IMR-90 (cell line): ENCODE results near the gene ANKRD40. TPM values are rescaled to one million over a fixed set of nuclear protein-coding genes. Genes with fewer than 3 reads are reported as not detected.

Experiments used
- ATAC-seq: fragments of 200-7000 bp; cut with Tn5 transposase; 2 replicates; pipeline ENCODE4 v1.9.1; 2020; ENCODE audit warnings: low read depth, mild to moderate bottlenecking, moderate library complexity
- BruUV-seq: library from RNA; stranded (reverse); fragments of 400-500 nt; replicated peaks from 2 replicates; lab custom pipeline; 2021; lab: Mats Ljungman, UMichigan
- CTCF ChIA-PET: fragments of 300-600 bp; formaldehyde crosslinking; extraction: SDS; loops from one replicate; lab custom pipeline; 2021; ENCODE audit warnings: antibody characterized with exemption; lab: Yijun Ruan, JAX
- POLR2A ChIA-PET: fragments of 300-600 bp; sonication (Branson Sonifier 250); formaldehyde crosslinking; loops from one replicate; lab custom pipeline; 2022; ENCODE audit warnings: antibody characterized with exemption; ENCODE audit not compliant: unreplicated experiment; lab: Charles Lee
- DNase-seq: peaks from one replicate; pipeline ENCODE4 v3.0.0; 2013
- H2AFZ ChIP-seq: replicated peaks from 2 replicates; pipeline ENCODE3; 2013; ENCODE audit warnings: low read length, mild to moderate bottlenecking; ENCODE audit not compliant: poor library complexity
- H2AK5ac ChIP-seq: 2 replicates; pipeline ENCODE4 v1.6.1; 2013; ENCODE audit warnings: low read depth, low read length, inconsistent platforms
- H2AK9ac ChIP-seq: replicated peaks from 2 replicates; pipeline ENCODE3; 2013; ENCODE audit warnings: mild to moderate bottlenecking, low read depth, low read length, moderate library complexity; ENCODE audit not compliant: poor library complexity
- H2BK120ac ChIP-seq: 2 replicates; pipeline ENCODE4 v1.6.1; 2013; ENCODE audit warnings: low read depth, low read length, inconsistent platforms
- H2BK15ac ChIP-seq: 3 replicates; pipeline ENCODE4 v1.6.1; 2013; ENCODE audit warnings: low read depth, low read length, inconsistent platforms
- H2BK20ac ChIP-seq: 2 replicates; pipeline ENCODE4 v1.6.1; 2013; ENCODE audit warnings: low read depth, mild to moderate bottlenecking, inconsistent platforms, low read length, moderate library complexity
- H2BK5ac ChIP-seq: 2 replicates; pipeline ENCODE4 v1.6.1; 2013; ENCODE audit warnings: mild to moderate bottlenecking, low read depth, low read length, inconsistent platforms; ENCODE audit not compliant: poor library complexity, severe bottlenecking
- H3K14ac ChIP-seq: replicated peaks from 2 replicates; pipeline ENCODE4 v1.6.1; 2013; ENCODE audit warnings: low read depth, low read length, inconsistent platforms
- H3K18ac ChIP-seq: 2 replicates; pipeline ENCODE4 v1.6.1; 2013; ENCODE audit warnings: low read depth, low read length, control low read depth
- H3K23ac ChIP-seq: 2 replicates; pipeline ENCODE4 v1.6.1; 2013; ENCODE audit warnings: low read depth, low read length, inconsistent platforms
- H3K27ac ChIP-seq: 2 replicates; pipeline ENCODE4 v1.5.1; 2013; ENCODE audit warnings: mild to moderate bottlenecking, control low read depth, low read length; ENCODE audit not compliant: insufficient read depth
- H3K27me3 ChIP-seq: 2 replicates; pipeline ENCODE4 v1.6.1; 2013; ENCODE audit warnings: low read length; ENCODE audit not compliant: control insufficient read depth, insufficient read depth
- H3K36me3 ChIP-seq: 2 replicates; pipeline ENCODE4 v1.6.1; 2013; ENCODE audit warnings: low read length, mixed read lengths; ENCODE audit not compliant: control insufficient read depth, insufficient read depth
- H3K4ac ChIP-seq: 2 replicates; pipeline ENCODE4 v1.6.1; 2013; ENCODE audit warnings: low read depth, low read length, inconsistent platforms
- H3K4me1 ChIP-seq: 2 replicates; pipeline ENCODE4 v1.6.1; 2013; ENCODE audit warnings: low read length, mixed read lengths; ENCODE audit not compliant: control insufficient read depth, insufficient read depth
- H3K4me2 ChIP-seq: 2 replicates; pipeline ENCODE4 v1.6.1; 2013; ENCODE audit warnings: low read depth, mild to moderate bottlenecking, control low read depth, low read length, moderate library complexity
- H3K4me3 ChIP-seq: 2 replicates; pipeline ENCODE4 v1.5.1; 2013; ENCODE audit warnings: low read depth, mild to moderate bottlenecking, control low read depth, low read length, moderate library complexity; ENCODE audit not compliant: insufficient read depth
- H3K56ac ChIP-seq: 2 replicates; pipeline ENCODE4 v1.6.1; 2013; ENCODE audit warnings: low read length, inconsistent platforms; ENCODE audit not compliant: insufficient read depth; ENCODE audit errors: extremely low read depth
- H3K79me1 ChIP-seq, 2 experiments: 2 replicates each; pipeline ENCODE4 v1.6.1; 2013; ENCODE audit warnings: low read length in 2 of 2, inconsistent platforms in 1 of 2, low read depth in 1 of 2
- H3K9ac ChIP-seq: 2 replicates; pipeline ENCODE4 v1.6.1; 2013; ENCODE audit warnings: low read depth, low read length, control low read depth
- H3K9me1 ChIP-seq: 2 replicates; pipeline ENCODE4 v1.6.1; 2013; ENCODE audit warnings: low read length, inconsistent platforms; ENCODE audit not compliant: insufficient read depth
- H3K9me3 ChIP-seq: 2 replicates; pipeline ENCODE4 v1.6.1; 2013; ENCODE audit warnings: low read length; ENCODE audit not compliant: control insufficient read depth, insufficient read depth
- H4K20me1 ChIP-seq: 2 replicates; pipeline ENCODE4 v1.6.1; 2013; ENCODE audit warnings: low read length, inconsistent platforms; ENCODE audit not compliant: insufficient read depth
- H4K5ac ChIP-seq: 2 replicates; pipeline ENCODE4 v1.6.1; 2013; ENCODE audit warnings: mild to moderate bottlenecking, low read depth, low read length, control low read depth
- H4K8ac ChIP-seq, 2 experiments: 2 replicates each; pipeline ENCODE4 v1.6.1; 2013; ENCODE audit warnings: low read depth in 2 of 2, low read length in 2 of 2, control low read depth in 1 of 2, inconsistent platforms in 1 of 2
- H4K91ac ChIP-seq: 2 replicates; pipeline ENCODE4 v1.6.1; 2013; ENCODE audit warnings: low read depth, low read length, inconsistent platforms; ENCODE audit not compliant: insufficient read depth
- MXI1 ChIP-seq: IDR thresholded peaks from 2 replicates; pipeline ENCODE4 v1.6.1; 2012; ENCODE audit warnings: low read depth, mild to moderate bottlenecking, low read length, moderate library complexity, borderline replicate concordance
- RFX5 ChIP-seq: IDR thresholded peaks from 2 replicates; pipeline ENCODE4 v1.8.0; 2012; ENCODE audit warnings: low read depth, mild to moderate bottlenecking, low read length, moderate library complexity
- SMC3 ChIP-seq: fragments of 150-350 bp; IDR thresholded peaks from 2 replicates; pipeline ENCODE4 v1.6.1; 2016; ENCODE audit warnings: low read depth, mild to moderate bottlenecking, antibody characterized with exemption, low read length, moderate library complexity
- USF2 ChIP-seq: fragments of 150-350 bp; IDR thresholded peaks from 2 replicates; pipeline ENCODE4 v1.6.1; 2017; ENCODE audit warnings: mild to moderate bottlenecking, antibody characterized with exemption, low read length, low read depth
- WGBS, 2 experiments: methylation state at CpG; one replicate each; pipeline versions ENCODE4 v1.1.5 to v1.1.7; 2013; ENCODE audit warnings: missing lambda C conversion rate in 2 of 2; ENCODE audit not compliant: insufficient read length in 1 of 2; ENCODE audit errors: extremely low coverage in 2 of 2; 5-methylcytosine and 5-hydroxymethylcytosine counted together
- dilution Hi-C: fragments of 300-500 bp; cut with HindIII; formaldehyde crosslinking; loops from one replicate; pipeline ENCODE4 v1.14.3; 2018; ENCODE audit warnings: low sequenced_read_pairs; ENCODE audit not compliant: unreplicated experiment
- in situ Hi-C: fragments of 300-500 bp; cut with MboI; formaldehyde crosslinking; loops from 3 replicates; pipeline ENCODE4 v1.14.3; 2019; ENCODE audit warnings: low sequenced_read_pairs, inconsistent platforms, mixed read lengths
- intact Hi-C: fragments of 100-400 bp; cut with micrococcal nuclease; formaldehyde crosslinking; loops from 2 replicates; pipeline ENCODE4 v1.10.0; 2022
- polyA plus RNA-seq, 3 experiments: library from polyadenylated mRNA; depleted of rRNA; stranded (reverse); fragments of >200 nt; gene quantifications; 2 replicates each; pipeline ENCODE4 v1.2.3, GENCODE V29; 2012; ENCODE audit warnings: low replicate concordance in 1 of 3
- total RNA-seq: library from RNA; depleted of rRNA; stranded (reverse); fragments of >200 nt; gene quantifications from 2 replicates; pipeline ENCODE4 v1.2.3, GENCODE V29; 2012

Gene ANKRD40
- total and polyA plus RNA-seq, 2 of the 4 experiments (the other 2 are of a cell fraction): 23.4 to 35.8 TPM

DNA sequence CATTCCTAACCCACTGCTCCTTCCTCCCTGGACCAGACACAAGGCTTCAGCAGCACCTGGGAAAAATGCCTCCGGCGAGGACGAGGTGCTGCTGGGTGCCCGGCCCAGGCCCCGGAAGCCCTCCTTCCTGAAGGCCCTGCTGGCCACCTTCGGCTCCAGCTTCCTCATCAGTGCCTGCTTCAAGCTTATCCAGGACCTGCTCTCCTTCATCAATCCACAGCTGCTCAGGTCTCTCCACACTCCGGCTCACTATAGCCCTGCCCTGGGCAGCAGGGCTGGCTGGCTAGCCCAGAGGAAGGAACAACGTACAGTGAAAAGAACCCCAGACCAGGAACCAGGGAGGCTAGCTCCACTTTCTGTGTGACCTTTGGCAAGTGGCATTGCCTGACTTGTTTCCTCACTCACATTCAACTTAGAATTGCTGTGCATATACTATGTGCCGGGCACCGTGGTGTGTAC is 46.8 kb downstream of the ANKRD40 start:
- Histone ChIP-seq H3K36me3 (peaks cover 2% of the 10 kb centered on the region; the same call in 1 of the 2 replicates), H3K18ac (peak overlapping the region; percentile 65), H3K79me1 (peaks cover 0 to 18% of the 10 kb centered on the region in 2 experiments; a peak in 2 of 4 replicates), H3K27me3 (no peaks in the 10 kb centered on the region), H2BK5ac (peak overlapping the region; percentile 95), H3K9me3 (no peaks in the 10 kb centered on the region), H4K8ac (peak overlapping the region; percentile 66 to 97), H4K20me1 (no peaks in the 10 kb centered on the region), H4K5ac (peak overlapping the region; percentile 58), H3K23ac (peak overlapping the region; percentile 82; the same call in 1 of the 2 replicates), H2AK5ac (peak overlapping the region; percentile 96), H3K4ac (peak overlapping the region; percentile 98), H3K4me3 (no peak overlapping the region), H3K4me1 (peaks cover 32% of the 10 kb centered on the region), H4K91ac (peak overlapping the region; percentile 96), H3K14ac (peak overlapping the region; percentile 73), H2AK9ac (peak overlapping the region; percentile 86), H3K56ac (no peak overlapping the region; the same call in 1 of the 2 replicates), H3K9ac (0 out of 2 replicates have a peak overlapping the region, but pooled peaks have one; percentile 20), H3K4me2 (no peak overlapping the region), H2AFZ (peak overlapping the region; percentile 76), H2BK20ac (peak overlapping the region; percentile 98), H2BK15ac (peak overlapping the region; percentile 92), H3K27ac (peak overlapping the region; percentile 72), H2BK120ac (peak overlapping the region; percentile 98), H3K9me1 (peaks cover 41% of the 10 kb centered on the region)
- POLR2A ChIA-PET: interaction anchor here (1.0 kb wide), 1 partner anchor 42 kb away, joined by 7 read pairs; no protein-coding TSS in a partner anchor
- DNase-seq: no peak
- peak; percentile 9; the same call in 1 of the 2 replicates for ATAC-seq
- CTCF ChIA-PET: interaction anchor here (0.6 to 1.3 kb wide), 3 partner anchors 11 to 110 kb away, joined by 3 to 4 read pairs (median 4); no protein-coding TSS in a partner anchor
- 72% methylated on average over 5 of the region's 10 CpGs; no CpG with 5 or more reads in 1 of the 2 experiments for WGBS, 2 experiments
- intact Hi-C loops (no loop called here), in situ Hi-C loops (no loop called here), dilution Hi-C loops (no loop called here)
- no TSS peak for BruUV-seq
- TF ChIP-seq RFX5: no peak
- no peak for TF ChIP-seq SMC3
- no peak for TF ChIP-seq MXI1
- TF ChIP-seq USF2: no peak
